GM19324 (cell line): ENCODE data around the gene NRG2.

ENCODE experiments used
- ATAC-seq: cut with Tn5 transposase; IDR thresholded peaks from one replicate; pipeline ENCODE4 v1.9.1; 2021; ENCODE audit warnings: mild to moderate bottlenecking, moderate library complexity; ENCODE audit not compliant: unreplicated experiment, low FRiP score

Gene NRG2

GRCh38 chr5:140041492-140042392, 1.4 kb downstream of the NRG2 start:
- ATAC-seq = no peak

- ATAC-seq = no peak
These were observed 2.0 kb downstream of the NRG2 start for GRCh38 chr5:140041099-140041491.

GRCh38 chr5:140040358-140040757, 2.7 kb downstream of the NRG2 start:
- ATAC-seq = no peak

GRCh38 chr5:140039561-140039960, 3.5 kb downstream of the NRG2 start:
- no peak for ATAC-seq

DNA sequence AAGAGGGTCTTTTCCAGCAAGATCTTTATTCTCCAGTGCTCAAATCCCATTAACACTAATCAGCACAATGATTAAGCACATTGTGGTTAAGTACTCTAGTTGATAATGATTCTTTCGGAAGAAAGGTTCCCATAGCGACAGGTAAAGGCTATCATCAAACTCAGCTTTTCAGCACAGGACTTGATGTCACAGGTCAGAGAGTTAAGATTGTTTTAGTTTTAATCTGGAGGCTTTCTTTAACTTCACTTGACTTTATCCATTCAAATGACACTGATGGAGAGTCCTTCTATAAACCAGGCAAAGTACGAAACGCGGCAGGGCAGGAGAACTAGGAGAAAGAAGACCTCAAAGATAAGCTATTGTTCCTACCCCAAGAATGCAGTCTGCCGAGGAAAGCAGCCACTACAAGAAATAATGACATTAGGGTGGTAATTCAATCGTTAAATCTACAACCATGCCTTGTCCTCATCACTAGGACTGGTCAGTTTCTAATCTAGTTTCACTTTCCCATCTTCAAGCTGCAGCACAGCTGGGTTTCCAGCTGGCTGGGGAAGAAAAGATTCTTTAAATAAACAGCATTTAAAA, 4.6 kb downstream of the NRG2 start:
- no peak for ATAC-seq

DNA sequence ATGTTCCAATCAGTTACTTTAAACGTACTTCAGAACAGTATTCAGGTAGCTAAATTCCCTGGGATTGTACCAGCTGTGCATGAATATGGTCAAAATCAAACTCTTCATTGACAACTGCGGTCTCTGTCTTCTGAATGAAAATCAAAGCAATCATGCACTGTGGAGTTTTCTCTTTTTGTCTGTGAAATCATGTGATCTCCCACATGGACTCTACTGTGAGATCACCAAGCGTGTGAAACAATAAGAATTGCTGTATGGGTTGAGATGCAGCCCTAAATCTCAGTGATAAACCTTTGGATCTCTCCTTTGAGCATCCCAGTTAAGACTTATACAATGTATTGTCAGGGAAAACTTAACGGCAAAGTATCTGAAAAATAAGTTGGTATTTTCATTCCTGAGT, 6.1 kb downstream of the NRG2 start:
- ATAC-seq = no peak

- ATAC-seq = no peak
These were observed 7.2 kb downstream of the NRG2 start for GRCh38 chr5:140035881-140036280.

GRCh38 chr5:140033037-140033760, 9.9 kb downstream of the NRG2 start:
- no peak for ATAC-seq

DNA sequence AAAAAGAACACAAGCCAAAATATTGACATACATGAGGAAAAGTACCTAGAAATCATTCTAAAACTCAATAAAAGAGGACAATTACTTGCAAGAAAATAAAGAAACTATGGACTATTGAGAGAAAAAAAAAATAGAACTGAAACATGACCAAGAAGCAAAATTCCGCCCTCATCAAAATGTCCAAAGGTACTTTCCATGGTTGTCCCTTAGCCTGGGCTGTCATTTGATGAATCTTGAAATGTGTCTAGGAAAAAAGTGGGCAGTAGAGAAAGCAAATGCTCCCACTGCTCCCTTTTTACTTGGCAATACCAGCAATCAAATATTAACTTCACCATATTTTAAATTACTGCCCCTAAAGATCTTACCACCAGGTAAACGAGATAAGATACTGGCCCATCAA, 10.8 kb downstream of the NRG2 start:
- no peak for ATAC-seq

GRCh38 chr5:140027807-140028206, 15.3 kb downstream of the NRG2 start:
- no peak for ATAC-seq

DNA sequence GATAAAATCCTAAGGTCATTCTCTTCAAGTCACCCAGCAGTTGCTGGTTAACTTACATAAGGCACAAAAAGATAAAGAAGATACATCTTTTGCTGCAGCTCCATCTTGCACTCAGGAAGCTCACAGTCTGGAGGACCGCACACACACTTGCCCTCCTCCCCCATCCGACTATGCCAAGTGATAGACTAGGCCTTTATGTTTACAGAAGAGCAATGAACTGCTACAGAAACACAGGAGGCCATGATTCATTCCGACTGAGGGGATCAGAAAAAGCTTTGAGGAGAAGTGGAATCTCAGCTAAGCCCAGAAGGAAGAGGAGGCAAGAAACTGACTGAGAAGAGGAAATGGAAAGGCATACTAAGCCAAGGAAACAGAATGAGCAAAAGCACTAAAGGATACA, 17.4 kb downstream of the NRG2 start:
- ATAC-seq = no peak

DNA sequence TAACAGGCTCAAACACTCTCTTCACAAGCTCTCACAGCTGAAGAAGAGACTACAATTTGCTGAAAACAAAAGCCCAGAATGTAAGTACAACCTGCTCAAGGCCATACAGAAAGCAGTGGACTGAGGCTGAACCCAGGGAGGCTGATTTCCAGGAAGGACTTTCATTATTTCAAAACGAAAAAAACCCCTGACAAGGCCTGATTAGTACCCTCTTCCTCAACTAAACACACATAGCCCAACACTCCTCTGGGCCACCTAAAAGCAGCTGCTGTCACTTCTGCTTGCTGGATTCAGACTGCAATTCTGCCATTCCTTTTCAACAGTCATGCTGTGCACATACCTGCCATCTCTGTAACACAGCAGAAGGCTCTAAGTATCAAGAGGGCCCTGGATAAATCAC, 18.2 kb downstream of the NRG2 start:
- no peak for ATAC-seq

DNA sequence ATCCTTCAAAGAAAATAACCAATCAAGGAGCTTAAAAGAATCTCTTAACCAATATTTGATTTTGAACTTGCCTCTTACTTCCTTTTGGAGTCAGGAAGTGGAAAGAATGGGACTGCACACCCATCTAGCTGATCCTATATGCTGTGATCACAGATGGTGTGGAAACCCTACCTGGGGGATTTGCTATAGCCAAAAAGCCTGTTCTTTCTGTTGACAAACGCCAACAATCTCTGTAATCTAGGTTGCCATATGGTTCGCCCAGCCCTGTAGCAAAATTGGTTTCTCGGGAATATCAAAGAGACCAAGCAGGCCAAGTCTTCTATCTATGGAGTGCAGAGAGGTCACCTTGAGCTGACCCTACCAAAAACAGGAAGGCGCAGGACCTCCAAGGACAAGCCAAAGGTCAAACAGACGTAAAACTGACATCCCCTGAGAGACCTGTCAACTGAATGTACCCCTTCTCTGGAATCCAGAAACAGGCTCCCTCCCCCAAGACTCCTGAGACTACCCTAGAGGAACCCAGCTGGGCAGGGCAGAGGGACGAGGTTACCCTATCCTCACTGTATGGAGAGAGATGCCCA, 19.4 kb downstream of the NRG2 start:
- no peak for ATAC-seq

DNA sequence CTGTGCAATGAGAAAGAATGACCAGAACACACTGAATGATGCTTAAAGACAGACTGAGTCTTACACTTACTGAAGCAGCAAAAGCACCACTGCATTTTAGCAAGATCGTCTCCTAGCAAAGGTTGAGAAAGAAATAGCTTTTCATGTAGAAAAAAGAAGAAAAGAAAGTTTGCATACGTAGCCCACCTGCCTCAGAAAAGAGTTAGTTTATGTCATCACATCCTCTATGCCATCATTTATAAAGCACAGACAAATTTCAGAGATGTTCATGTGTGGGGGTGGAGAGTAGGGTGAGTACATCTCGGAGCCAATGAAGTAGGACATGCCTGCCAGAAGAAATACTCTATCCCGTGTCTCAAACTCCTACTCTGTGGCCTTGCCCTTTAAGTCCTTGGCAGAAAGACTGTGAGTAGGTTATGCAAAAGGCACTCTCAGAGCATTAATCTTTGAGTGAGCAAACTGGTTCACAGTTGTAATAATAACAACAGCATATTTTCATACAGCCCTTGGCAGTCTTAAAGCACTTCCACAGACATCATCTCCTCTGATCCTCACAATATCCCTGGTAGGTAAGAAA, 22.4 kb downstream of the NRG2 start:
- no peak for ATAC-seq

- no peak for ATAC-seq
These were observed 24.0 kb downstream of the NRG2 start for GRCh38 chr5:140018920-140019644.

- ATAC-seq = no peak
These were observed 24.6 kb downstream of the NRG2 start for GRCh38 chr5:140018517-140018916.

DNA sequence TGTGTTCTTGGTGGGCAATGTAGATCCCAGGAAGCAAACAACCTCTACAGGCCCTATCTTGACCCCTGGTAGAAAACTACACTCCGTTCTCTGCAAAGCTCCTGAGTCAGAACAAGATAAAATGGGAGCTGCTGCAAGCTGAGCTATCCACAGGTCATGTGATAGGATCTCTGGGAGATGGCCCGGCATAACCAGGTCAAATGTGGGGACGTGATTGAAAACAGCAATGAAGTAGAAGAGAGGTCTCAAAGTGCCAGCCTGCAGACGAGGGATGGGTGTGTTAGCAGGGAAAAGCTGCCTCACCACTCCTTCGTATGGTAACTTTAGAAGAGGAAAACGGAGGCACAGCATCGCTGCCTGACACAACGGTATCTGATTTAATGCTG, 25.0 kb downstream of the NRG2 start:
- ATAC-seq = no peak

- ATAC-seq = no peak
These were observed 25.6 kb downstream of the NRG2 start for GRCh38 chr5:140017397-140018095.

GRCh38 chr5:140015706-140016105, 27.4 kb downstream of the NRG2 start:
- no peak for ATAC-seq

GRCh38 chr5:140014751-140015150, 28.3 kb downstream of the NRG2 start:
- no peak for ATAC-seq
